ENCODE measurements around the gene CABP2.

- TF ChIP-seq CTCF (conservative IDR thresholded peaks at IDR 0.05; ENCODE audit: low read depth, low read length) (no peak), EZH2 (IDR thresholded peaks at IDR 0.05; ENCODE audit: low read length, unreplicated experiment) (no peak), EZH2phosphoT487 (IDR thresholded peaks at IDR 0.05; ENCODE audit: borderline replicate concordance, low read length) (no peak)
These were observed 3.5 kb downstream of the CABP2 start for GRCh38 chr11:67519726-67520125.

All from PC-3 (cell line).